Pancreas (tissue), 10 donors: ENCODE results near the gene KRT2. TPM values are rescaled to one million over a fixed set of nuclear protein-coding genes. Genes with fewer than 3 reads are reported as not detected.

Source experiments
- ATAC-seq, 4 donors: fragments of 200-7000 bp; cut with Tn5 transposase; one replicate each; pipeline versions ENCODE4 v1.8.0 to v1.9.1; 2020; ENCODE audit warnings: mild to moderate bottlenecking in 4 of 4, moderate library complexity in 4 of 4
- DNase-seq, 6 donors: peaks; one replicate each; pipeline ENCODE4 v3.0.0-alpha.2; 2020
- FAIRE-seq: peaks from 2 replicates; lab custom pipeline; 2012; peaks lifted over from hg19 to GRCh38; lab: Jason Lieb, UNC
- H3K27ac ChIP-seq, 4 donors: fragments of 200-600 bp; sonication (generic); 1 replicate in 3 of 4; 2 replicates in 1 of 4; pipeline versions ENCODE4 v1.5.0 to v1.8.0; 2020
- H3K27me3 ChIP-seq, 4 donors: fragments of 200-600 bp; one replicate each; pipeline ENCODE4 v1.8.0; 2021
- H3K36me3 ChIP-seq, 3 donors: fragments of 200-600 bp; sonication (generic) in 1 of 3; one replicate each; pipeline versions ENCODE4 v1.5.0 to v1.8.0; 2020 to 2021
- H3K4me1 ChIP-seq, 3 donors: fragments of 200-600 bp; one replicate each; pipeline ENCODE4 v1.8.0; 2021
- H3K4me3 ChIP-seq, 4 donors: fragments of 200-600 bp; sonication (generic) in 2 of 4; one replicate each; pipeline versions ENCODE4 v1.5.0 to v1.8.0; 2020 to 2021
- H3K9me3 ChIP-seq, 4 donors: fragments of 200-600 bp; one replicate each; pipeline ENCODE4 v1.8.0; 2021
- WGBS, 2 donors: extraction: QIAGEN DNeasy Blood & Tissue Kit; methylation state at CpG; one replicate each; pipeline ENCODE4 v1.1.7; 2013; 5-methylcytosine and 5-hydroxymethylcytosine counted together
- intact Hi-C, 3 donors: fragments of 100-400 bp; cut with DNase I; formaldehyde crosslinking; loops; one replicate each; pipeline versions ENCODE4 v1.11.1 to v1.14.2; 2022
- polyA plus RNA-seq, 2 donors: library from polyadenylated mRNA; stranded (reverse); fragments of 200-250 nt; gene quantifications; one replicate each; pipeline ENCODE4 v1.2.3, GENCODE V29; 2013
- total RNA-seq, 6 donors: library from RNA; stranded (reverse); fragmentation: NEBNext Ultra II Directional in 4 of 6; extraction: Animal tissue kit (Norgen Biotek cat#: 25700) in 4 of 6; gene quantifications; one replicate each; pipeline versions ENCODE4 v1.2.1 to v1.2.4, GENCODE V29; 2021 to 2023
- TF ChIP-seq, protein P1 (sequence below), 4 donors: fragments of 200-600 bp; sonication (generic) in 3 of 4; IDR thresholded peaks; one replicate each; pipeline versions ENCODE4 v1.5.0 to v1.8.0; 2021; ENCODE audit warnings: antibody characterized with exemption in 4 of 4
- donor health status: healthy with polysubstance abuse.
- donor health status: DM: no; HTN: no; CAD: no; lungs with moderate emphysema.
- donor health status: DM: no; HTN: no; CAD: no.
- donor health status: control.
- donor health status: control.
- donor health status: Bipolar disorder and iron deficiency.
- donor health status: DM: yes; HTN: yes; CAD: no.
- donor health status: DM: no; HTN: no; CAD: no.
- donor health status: DM: no; HTN: no; CAD: no.
- donor health status: DM: yes; HTN: yes; CAD: no.

KRT2 gene
- total and polyA plus RNA-seq, 8 donors, result 0.02 TPM; not detected in 7

GRCh38 chr12:52666471-52666870, 14.5 kb upstream of the KRT2 start:
- DNase-seq (no peak), ATAC-seq (no peak), FAIRE-seq (no peak)
- Histone ChIP-seq H3K9me3 (no peaks in the 10 kb centered on the region), H3K36me3 (no peaks in the 10 kb centered on the region), H3K27me3 (peaks cover 0 to 5% (median 0%) of the 10 kb centered on the region in 4 donors), H3K4me1 (no peaks in the 10 kb centered on the region), H3K27ac (no peak overlapping the region), H3K4me3 (no peak overlapping the region)
- WGBS, 2 donors, result 54 to 59% methylated on average over 3 of the region's 3 CpGs
- TF ChIP-seq, protein P1, sequence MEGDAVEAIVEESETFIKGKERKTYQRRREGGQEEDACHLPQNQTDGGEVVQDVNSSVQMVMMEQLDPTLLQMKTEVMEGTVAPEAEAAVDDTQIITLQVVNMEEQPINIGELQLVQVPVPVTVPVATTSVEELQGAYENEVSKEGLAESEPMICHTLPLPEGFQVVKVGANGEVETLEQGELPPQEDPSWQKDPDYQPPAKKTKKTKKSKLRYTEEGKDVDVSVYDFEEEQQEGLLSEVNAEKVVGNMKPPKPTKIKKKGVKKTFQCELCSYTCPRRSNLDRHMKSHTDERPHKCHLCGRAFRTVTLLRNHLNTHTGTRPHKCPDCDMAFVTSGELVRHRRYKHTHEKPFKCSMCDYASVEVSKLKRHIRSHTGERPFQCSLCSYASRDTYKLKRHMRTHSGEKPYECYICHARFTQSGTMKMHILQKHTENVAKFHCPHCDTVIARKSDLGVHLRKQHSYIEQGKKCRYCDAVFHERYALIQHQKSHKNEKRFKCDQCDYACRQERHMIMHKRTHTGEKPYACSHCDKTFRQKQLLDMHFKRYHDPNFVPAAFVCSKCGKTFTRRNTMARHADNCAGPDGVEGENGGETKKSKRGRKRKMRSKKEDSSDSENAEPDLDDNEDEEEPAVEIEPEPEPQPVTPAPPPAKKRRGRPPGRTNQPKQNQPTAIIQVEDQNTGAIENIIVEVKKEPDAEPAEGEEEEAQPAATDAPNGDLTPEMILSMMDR (IDR thresholded peaks at IDR 0.05), result no peak
- intact Hi-C loops, result no loop called here

DNA sequence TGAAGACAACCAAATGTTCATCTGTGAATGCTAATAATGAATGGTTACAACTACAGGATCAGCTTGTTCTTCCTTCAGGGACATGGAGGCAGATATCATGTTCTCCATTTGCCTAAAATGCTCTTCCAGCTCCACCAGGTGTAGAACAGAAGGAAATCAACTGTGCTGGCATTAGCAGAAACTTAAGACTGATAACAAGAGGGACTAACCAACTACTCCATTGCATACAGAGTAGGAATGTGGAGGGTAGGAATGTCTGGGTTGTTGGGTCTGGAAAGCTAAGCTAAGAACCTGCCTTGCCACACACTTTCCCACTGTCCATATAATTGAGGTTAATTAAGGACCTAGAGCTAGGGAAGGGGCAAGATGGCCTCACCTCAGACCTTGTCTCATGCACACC, 11.4 kb upstream of the KRT2 start:
- intact Hi-C loops, result no loop called here

DNA sequence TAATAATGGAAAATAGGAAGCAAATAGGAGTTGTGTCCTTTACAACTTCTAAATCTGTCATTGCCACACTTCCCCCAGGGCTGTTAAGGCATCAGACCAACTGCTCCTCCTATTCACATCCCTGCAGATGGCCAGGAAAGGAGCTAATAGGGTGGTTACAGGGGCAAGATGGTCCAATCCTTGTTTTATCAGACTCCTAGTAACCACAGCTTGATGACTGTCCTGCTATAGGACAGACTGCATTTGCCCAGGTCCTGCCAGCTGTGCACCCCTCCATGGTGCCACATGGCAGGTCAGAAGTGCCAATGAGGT, 10.9 kb upstream of the KRT2 start:
- TF ChIP-seq, protein P1 (IDR thresholded peaks at IDR 0.05), result no peak
- H3K36me3 ChIP-seq, result no peaks in the 10 kb centered on the region
- peaks cover 0 to 5% (median 0%) of the 10 kb centered on the region in 4 donors for H3K27me3 ChIP-seq
- no peaks in the 10 kb centered on the region for H3K9me3 ChIP-seq
- H3K27ac ChIP-seq, result no peak overlapping the region
- no peak for ATAC-seq
- no peak for FAIRE-seq
- intact Hi-C loops, result no loop called here
- no peak for DNase-seq
- H3K4me1 ChIP-seq, result no peaks in the 10 kb centered on the region
- no peak overlapping the region for H3K4me3 ChIP-seq

More for the DNA sequence above, 11.4 kb upstream of the KRT2 start:
- no peaks in the 10 kb centered on the region for H3K36me3 ChIP-seq
- no peak for FAIRE-seq
- no peaks in the 10 kb centered on the region for H3K9me3 ChIP-seq
- H3K4me3 ChIP-seq, result no peak overlapping the region
- H3K27ac ChIP-seq, result no peak overlapping the region
- no peak for ATAC-seq
- H3K4me1 ChIP-seq, result no peaks in the 10 kb centered on the region
- TF ChIP-seq, protein P1 (IDR thresholded peaks at IDR 0.05), result no peak
- no peak for DNase-seq
- H3K27me3 ChIP-seq, result peaks cover 0 to 5% (median 0%) of the 10 kb centered on the region in 4 donors

GRCh38 chr12:52662093-52662917, 10.3 kb upstream of the KRT2 start:
- DNase-seq, result no peak
- no peaks in the 10 kb centered on the region for H3K4me1 ChIP-seq
- FAIRE-seq, result no peak
- ATAC-seq, result no peak
- no peaks in the 10 kb centered on the region for H3K36me3 ChIP-seq
- H3K27me3 ChIP-seq, result peaks cover 0 to 5% (median 0%) of the 10 kb centered on the region in 4 donors
- 81 to 83% methylated on average over 10 of the region's 10 CpGs for whole genome bisulfite sequencing, 2 donors
- no peak overlapping the region for H3K4me3 ChIP-seq
- H3K27ac ChIP-seq, result no peak overlapping the region
- no peaks in the 10 kb centered on the region for H3K9me3 ChIP-seq
- TF ChIP-seq, protein P1 (IDR thresholded peaks at IDR 0.05), result no peak
- intact Hi-C loops, result no loop called here

GRCh38 chr12:52661668-52662067, 9.7 kb upstream of the KRT2 start:
- DNase-seq (no peak), ATAC-seq (no peak), FAIRE-seq (no peak)
- Histone ChIP-seq H3K36me3 (no peaks in the 10 kb centered on the region), H3K4me1 (no peaks in the 10 kb centered on the region), H3K27ac (no peak overlapping the region), H3K9me3 (no peaks in the 10 kb centered on the region), H3K4me3 (no peak overlapping the region), H3K27me3 (peaks cover 0 to 5% (median 0%) of the 10 kb centered on the region in 4 donors)
- intact Hi-C loops, result no loop called here
- 71 to 73% methylated on average over 3 of the region's 3 CpGs for WGBS, 2 donors
- TF ChIP-seq, protein P1 (IDR thresholded peaks at IDR 0.05), result no peak
